ENCODE results near the gene SULT1A1.

DNA sequence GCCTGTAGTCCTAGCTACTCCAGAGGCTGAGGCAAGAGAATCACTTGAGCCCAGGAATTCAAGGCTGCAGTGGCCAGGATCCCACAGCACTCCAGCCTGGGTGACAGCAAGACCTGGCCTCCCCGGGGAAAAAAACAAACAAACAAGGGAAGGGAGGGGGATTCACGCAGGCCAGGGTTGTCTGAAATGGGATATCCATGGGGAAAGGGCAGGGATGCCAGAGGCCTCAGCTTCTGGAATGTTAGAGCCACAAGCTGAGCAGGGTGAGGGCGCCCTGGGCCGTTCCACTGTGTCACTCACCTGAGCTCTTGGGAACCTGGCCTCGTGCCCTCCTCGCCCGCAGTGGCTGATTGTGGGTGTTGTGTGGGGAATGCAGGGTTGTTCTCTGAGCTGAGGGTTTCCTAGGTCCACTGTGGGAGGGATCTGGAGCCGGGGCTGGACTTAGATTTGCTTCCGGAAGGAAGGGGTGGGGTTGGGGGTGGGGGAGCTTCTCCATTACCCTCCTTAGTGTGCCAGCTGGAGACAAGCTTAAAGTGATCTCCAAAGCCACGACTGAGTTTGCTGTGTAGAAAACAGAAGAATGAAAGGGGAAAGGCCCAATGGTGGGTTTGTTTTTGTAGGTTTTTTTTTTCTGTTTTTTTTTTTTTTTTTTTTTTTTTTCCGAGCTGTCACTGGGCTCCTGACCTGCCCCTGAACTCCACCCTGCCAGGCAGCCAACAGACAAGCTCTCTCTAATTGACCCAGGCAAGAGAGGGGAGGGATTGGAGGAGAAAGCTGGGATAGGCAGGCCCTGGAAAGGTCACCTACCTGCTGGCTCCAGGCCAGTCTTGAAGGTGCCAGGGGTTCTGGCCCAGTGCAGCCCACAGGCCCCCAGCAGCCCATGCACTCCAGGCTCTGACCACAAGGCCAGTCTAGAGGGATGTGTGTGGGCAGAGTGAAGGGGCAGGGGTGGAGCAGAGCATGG lies at the start of gene SULT1A1:
- TF ChIP-seq BRCA1 (IDR thresholded peaks at IDR 0.05; ENCODE audit: low read depth, low read length) = no peak
- TF ChIP-seq, protein P1, sequence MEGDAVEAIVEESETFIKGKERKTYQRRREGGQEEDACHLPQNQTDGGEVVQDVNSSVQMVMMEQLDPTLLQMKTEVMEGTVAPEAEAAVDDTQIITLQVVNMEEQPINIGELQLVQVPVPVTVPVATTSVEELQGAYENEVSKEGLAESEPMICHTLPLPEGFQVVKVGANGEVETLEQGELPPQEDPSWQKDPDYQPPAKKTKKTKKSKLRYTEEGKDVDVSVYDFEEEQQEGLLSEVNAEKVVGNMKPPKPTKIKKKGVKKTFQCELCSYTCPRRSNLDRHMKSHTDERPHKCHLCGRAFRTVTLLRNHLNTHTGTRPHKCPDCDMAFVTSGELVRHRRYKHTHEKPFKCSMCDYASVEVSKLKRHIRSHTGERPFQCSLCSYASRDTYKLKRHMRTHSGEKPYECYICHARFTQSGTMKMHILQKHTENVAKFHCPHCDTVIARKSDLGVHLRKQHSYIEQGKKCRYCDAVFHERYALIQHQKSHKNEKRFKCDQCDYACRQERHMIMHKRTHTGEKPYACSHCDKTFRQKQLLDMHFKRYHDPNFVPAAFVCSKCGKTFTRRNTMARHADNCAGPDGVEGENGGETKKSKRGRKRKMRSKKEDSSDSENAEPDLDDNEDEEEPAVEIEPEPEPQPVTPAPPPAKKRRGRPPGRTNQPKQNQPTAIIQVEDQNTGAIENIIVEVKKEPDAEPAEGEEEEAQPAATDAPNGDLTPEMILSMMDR (IDR thresholded peaks at IDR 0.05; ENCODE audit: control extremely low read depth in 1 of 3, insufficient read depth in 1 of 3, low read depth in 1 of 3, low read length in 3 of 3) = no peak

Data from H1 (cell line).